GM19099 (cell line): Measurements from ENCODE around the gene SON.

Experiments
- POLR2A ChIP-seq: IDR thresholded peaks from 3 replicates; pipeline ENCODE4 v1.6.1; 2011; ENCODE audit warnings: low read depth; ENCODE audit not compliant: insufficient read length; ENCODE audit errors: extremely low read depth

The SON gene

GRCh38 chr21:33554236-33554981 lies 11.6 kb downstream of the SON start:
- TF ChIP-seq POLR2A: no peak

- no peak for TF ChIP-seq POLR2A
Observed at GRCh38 chr21:33554982-33555344, 12.1 kb downstream of the SON start.

GRCh38 chr21:33557447-33557846 lies 14.6 kb downstream of the SON start:
- TF ChIP-seq POLR2A: no peak

- no peak for TF ChIP-seq POLR2A
Observed at GRCh38 chr21:33558777-33559421, 16.1 kb downstream of the SON start.

- no peak for TF ChIP-seq POLR2A
Observed at GRCh38 chr21:33559813-33560212, 17.0 kb downstream of the SON start.

- no peak for TF ChIP-seq POLR2A
Observed at GRCh38 chr21:33560965-33561364, 18.1 kb downstream of the SON start.

- TF ChIP-seq POLR2A: no peak
Observed at GRCh38 chr21:33561373-33561772, 18.5 kb downstream of the SON start.

- TF ChIP-seq POLR2A: no peak
Observed at GRCh38 chr21:33562389-33562788, 19.6 kb downstream of the SON start.

- TF ChIP-seq POLR2A: no peak
Observed at GRCh38 chr21:33566514-33566913, 23.7 kb downstream of the SON start.

GRCh38 chr21:33567914-33568313 lies 25.1 kb downstream of the SON start:
- TF ChIP-seq POLR2A: no peak

- no peak for TF ChIP-seq POLR2A
Observed at GRCh38 chr21:33568448-33568847, 25.6 kb downstream of the SON start.

GRCh38 chr21:33569991-33570390 lies 27.2 kb downstream of the SON start:
- no peak for TF ChIP-seq POLR2A

- TF ChIP-seq POLR2A: no peak
Observed at GRCh38 chr21:33572350-33572749, 29.5 kb downstream of the SON start.

GRCh38 chr21:33578214-33578613 lies 35.4 kb downstream of the SON start:
- TF ChIP-seq POLR2A: no peak

- TF ChIP-seq POLR2A: no peak
Observed at GRCh38 chr21:33578959-33579542, 36.2 kb downstream of the SON start.

- no peak for TF ChIP-seq POLR2A
Observed at GRCh38 chr21:33584455-33584854, 41.6 kb downstream of the SON start.
